Measurements from ENCODE around the gene DPT.

- TF ChIP-seq POLR2A (IDR thresholded peaks at IDR 0.05) (no peak), CTCF (IDR thresholded peaks at IDR 0.05) (no peak)
These were observed 42.2 kb upstream of the DPT start for GRCh38 chr1:168771104-168771630.
